ENCODE results near the gene ATP5F1D.

ATP5F1D gene

DNA sequence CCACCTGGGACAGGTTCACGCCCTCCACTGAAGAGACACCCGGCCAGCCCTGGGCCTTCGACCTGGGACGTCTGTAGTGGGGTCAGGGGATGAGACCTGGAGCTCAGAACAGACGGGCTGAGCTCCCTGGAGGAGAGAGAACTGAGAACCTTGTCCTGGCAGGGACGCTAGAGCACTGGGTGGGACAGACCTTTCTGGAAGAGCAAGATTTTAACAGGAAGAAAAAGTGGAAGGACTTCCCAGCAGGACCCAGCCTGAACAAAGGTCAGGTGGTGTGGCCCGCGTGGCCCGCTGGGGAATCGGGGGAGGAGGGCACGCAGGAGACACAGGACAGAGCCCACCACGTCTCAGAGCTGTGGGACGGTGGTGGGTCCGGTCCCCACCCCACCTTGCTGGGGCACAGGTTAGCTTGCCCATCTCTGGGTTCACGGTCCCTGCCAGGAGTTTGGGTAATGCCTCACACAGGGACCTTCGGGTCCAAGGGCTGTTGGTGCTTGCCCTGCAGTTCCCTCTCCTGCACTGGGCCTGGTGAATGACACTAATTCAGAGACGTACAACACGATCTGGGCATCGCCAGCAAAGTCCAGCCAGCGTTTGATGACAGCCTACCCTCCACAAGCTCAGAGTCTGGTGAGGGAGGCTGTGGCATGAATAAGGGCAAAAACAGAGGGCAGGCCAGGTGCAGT lies 42.9 kb downstream of the ATP5F1D start:
- no peak overlapping the region for H3K4me3 ChIP-seq (ENCODE audit: low read depth, low read length)
- TF ChIP-seq, protein P1, sequence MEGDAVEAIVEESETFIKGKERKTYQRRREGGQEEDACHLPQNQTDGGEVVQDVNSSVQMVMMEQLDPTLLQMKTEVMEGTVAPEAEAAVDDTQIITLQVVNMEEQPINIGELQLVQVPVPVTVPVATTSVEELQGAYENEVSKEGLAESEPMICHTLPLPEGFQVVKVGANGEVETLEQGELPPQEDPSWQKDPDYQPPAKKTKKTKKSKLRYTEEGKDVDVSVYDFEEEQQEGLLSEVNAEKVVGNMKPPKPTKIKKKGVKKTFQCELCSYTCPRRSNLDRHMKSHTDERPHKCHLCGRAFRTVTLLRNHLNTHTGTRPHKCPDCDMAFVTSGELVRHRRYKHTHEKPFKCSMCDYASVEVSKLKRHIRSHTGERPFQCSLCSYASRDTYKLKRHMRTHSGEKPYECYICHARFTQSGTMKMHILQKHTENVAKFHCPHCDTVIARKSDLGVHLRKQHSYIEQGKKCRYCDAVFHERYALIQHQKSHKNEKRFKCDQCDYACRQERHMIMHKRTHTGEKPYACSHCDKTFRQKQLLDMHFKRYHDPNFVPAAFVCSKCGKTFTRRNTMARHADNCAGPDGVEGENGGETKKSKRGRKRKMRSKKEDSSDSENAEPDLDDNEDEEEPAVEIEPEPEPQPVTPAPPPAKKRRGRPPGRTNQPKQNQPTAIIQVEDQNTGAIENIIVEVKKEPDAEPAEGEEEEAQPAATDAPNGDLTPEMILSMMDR (IDR thresholded peaks at IDR 0.05; ENCODE audit: insufficient read depth, low read depth, low read length, missing control alignments), result no peak
- DNase-seq (ENCODE audit: low read depth), result no peak

- TF ChIP-seq, protein P1 (IDR thresholded peaks at IDR 0.05; ENCODE audit: insufficient read depth, low read depth, low read length, missing control alignments), result no peak
- no peak overlapping the region for H3K4me3 ChIP-seq (ENCODE audit: low read depth, low read length)
- DNase-seq (ENCODE audit: low read depth), result no peak
Observed at GRCh38 chr19:1284979-1285736, 43.6 kb downstream of the ATP5F1D start.

- no peak for DNase-seq (ENCODE audit: low read depth)
- TF ChIP-seq, protein P1 (IDR thresholded peaks at IDR 0.05; ENCODE audit: insufficient read depth, low read depth, low read length, missing control alignments), result no peak
- no peak within 1 kb of the TSS for H3K4me3 ChIP-seq (ENCODE audit: low read depth, low read length)
Observed at GRCh38 chr19:1285737-1286360, 44.3 kb downstream of the ATP5F1D start, which contains the start of gene EFNA2. TSS of gene EFNA2 (plus strand) at chr19:1285873. CDS start at chr19:1286169, 296 bp downstream.

- TF ChIP-seq, protein P1 (IDR thresholded peaks at IDR 0.05; ENCODE audit: insufficient read depth, low read depth, low read length, missing control alignments), result no peak
- H3K4me3 ChIP-seq (ENCODE audit: low read depth, low read length), result no peak overlapping the region
- DNase-seq (ENCODE audit: low read depth), result no peak
Observed at GRCh38 chr19:1286487-1287353, 45.2 kb downstream of the ATP5F1D start.

GRCh38 chr19:1287354-1288225 lies 46.0 kb downstream of the ATP5F1D start:
- DNase-seq (ENCODE audit: low read depth), result no peak
- no peak overlapping the region for H3K4me3 ChIP-seq (ENCODE audit: low read depth, low read length)
- TF ChIP-seq, protein P1 (IDR thresholded peaks at IDR 0.05; ENCODE audit: insufficient read depth, low read depth, low read length, missing control alignments), result no peak
